HepG2 (cell line): ENCODE measurements around the gene VTN. TPM values are rescaled to one million over a fixed set of nuclear protein-coding genes. Genes with fewer than 3 reads are reported as not detected.

ENCODE experiments used
- HNRNPK ChIP-seq: fragments of 200-400 bp; formaldehyde crosslinking; IDR thresholded peaks from 2 replicates; pipeline ENCODE4 v1.6.1; 2018; ENCODE audit warnings: low read length, low read depth, moderate library complexity, mild to moderate bottlenecking; ENCODE audit not compliant: poor library complexity, severe bottlenecking
- MTA1 ChIP-seq: sonication (generic); formaldehyde crosslinking; IDR thresholded peaks from 2 replicates; pipeline ENCODE4 v1.4.0; 2020; ENCODE audit warnings: missing genetic modification reagents, mild to moderate bottlenecking, borderline replicate concordance
- MXD3 ChIP-seq: IDR thresholded peaks from 2 replicates; pipeline ENCODE4 v1.6.1; 2016; ENCODE audit warnings: mild to moderate bottlenecking, missing biosample characterization, missing genetic modification reagents
- NCOR1 ChIP-seq: fragments of 200-600 bp; sonication (generic); IDR thresholded peaks from 2 replicates; pipeline ENCODE4 v1.7.0; 2017; ENCODE audit warnings: antibody characterized with exemption, low read length, borderline replicate concordance
- RBM39 ChIP-seq: fragments of 200-400 bp; formaldehyde crosslinking; IDR thresholded peaks from one replicate; pipeline ENCODE4 v1.6.1; 2018; ENCODE audit warnings: antibody characterized with exemption, mild to moderate bottlenecking, low read depth, low read length; ENCODE audit not compliant: poor library complexity, severe bottlenecking
- RFXAP ChIP-seq: sonication (generic); formaldehyde crosslinking; IDR thresholded peaks from 2 replicates; pipeline ENCODE4 v1.4.0; 2020; ENCODE audit warnings: missing genetic modification reagents, borderline replicate concordance
- ZBTB44 ChIP-seq: sonication (generic); formaldehyde crosslinking; IDR thresholded peaks from 2 replicates; pipeline ENCODE4 v1.4.0; 2020; ENCODE audit warnings: missing genetic modification reagents
- ZNF205 ChIP-seq: IDR thresholded peaks from 2 replicates; pipeline ENCODE4 v1.6.1; 2018; ENCODE audit warnings: missing biosample characterization, missing genetic modification reagents
- ZNF3 ChIP-seq: IDR thresholded peaks from 2 replicates; pipeline ENCODE4 v1.7.0; 2017; ENCODE audit warnings: inconsistent platforms
- ZNF318 ChIP-seq: sonication (generic); formaldehyde crosslinking; IDR thresholded peaks from 2 replicates; pipeline ENCODE4 v1.4.0; 2020; ENCODE audit warnings: mild to moderate bottlenecking, missing genetic modification reagents
- polyA plus RNA-seq, 8 experiments: library from polyadenylated mRNA; depleted of rRNA in 3 of 8; stranded (reverse) in 7 of 8; unstranded in 1 of 8; fragments of >200 nt; fragmentation: Illumina TruSeq in 4 of 8; extraction: Trizol in 4 of 8; gene quantifications; 2 replicates each; pipeline versions ENCODE4 v1.2.1 to v1.2.3, GENCODE V29; 2011 to 2016; ENCODE audit warnings: low read depth in 4 of 8, missing spikeins in 1 of 8, mixed read lengths in 1 of 8; ENCODE audit not compliant: insufficient read depth in 1 of 8
- total RNA-seq, 5 experiments: library from RNA; depleted of rRNA; stranded (reverse); fragments of >200 nt; fragmentation: Illumina TruSeq; extraction: Trizol; gene quantifications; 2 replicates each; pipeline ENCODE4 v1.2.3, GENCODE V29; 2016; ENCODE audit warnings: low read depth in 1 of 5
- TF ChIP-seq, protein P1 (sequence below): sonication (generic); formaldehyde crosslinking; IDR thresholded peaks from 2 replicates; pipeline ENCODE4 v1.4.0; 2020; ENCODE audit warnings: missing genetic modification reagents

The VTN gene
- total and polyA plus RNA-seq, 2 of the 13 experiments (the other 11 are each of a cell fraction or from before 2014, with no cell fraction given): 108 to 131 TPM

GRCh38 chr17:28405632-28406472, 35.7 kb upstream of the VTN start, which contains the start of gene SLC46A1 (continued):
- TF ChIP-seq ZBTB44 (CRISPR knock-in tag) (no peak), MXD3 (CRISPR knock-in tag) (no peak; the same call in 1 of the 2 replicates), NCOR1 (no peak), HNRNPK (no peak), RBM39 (no peak), ZNF3 (no peak), MTA1 (peak; percentile 61; the same call in 1 of the 2 replicates), ZNF205 (CRISPR knock-in tag) (no peak), ZNF318 (CRISPR knock-in tag) (no peak), RFXAP (CRISPR knock-in tag) (no peak)
- TF ChIP-seq, protein P1, sequence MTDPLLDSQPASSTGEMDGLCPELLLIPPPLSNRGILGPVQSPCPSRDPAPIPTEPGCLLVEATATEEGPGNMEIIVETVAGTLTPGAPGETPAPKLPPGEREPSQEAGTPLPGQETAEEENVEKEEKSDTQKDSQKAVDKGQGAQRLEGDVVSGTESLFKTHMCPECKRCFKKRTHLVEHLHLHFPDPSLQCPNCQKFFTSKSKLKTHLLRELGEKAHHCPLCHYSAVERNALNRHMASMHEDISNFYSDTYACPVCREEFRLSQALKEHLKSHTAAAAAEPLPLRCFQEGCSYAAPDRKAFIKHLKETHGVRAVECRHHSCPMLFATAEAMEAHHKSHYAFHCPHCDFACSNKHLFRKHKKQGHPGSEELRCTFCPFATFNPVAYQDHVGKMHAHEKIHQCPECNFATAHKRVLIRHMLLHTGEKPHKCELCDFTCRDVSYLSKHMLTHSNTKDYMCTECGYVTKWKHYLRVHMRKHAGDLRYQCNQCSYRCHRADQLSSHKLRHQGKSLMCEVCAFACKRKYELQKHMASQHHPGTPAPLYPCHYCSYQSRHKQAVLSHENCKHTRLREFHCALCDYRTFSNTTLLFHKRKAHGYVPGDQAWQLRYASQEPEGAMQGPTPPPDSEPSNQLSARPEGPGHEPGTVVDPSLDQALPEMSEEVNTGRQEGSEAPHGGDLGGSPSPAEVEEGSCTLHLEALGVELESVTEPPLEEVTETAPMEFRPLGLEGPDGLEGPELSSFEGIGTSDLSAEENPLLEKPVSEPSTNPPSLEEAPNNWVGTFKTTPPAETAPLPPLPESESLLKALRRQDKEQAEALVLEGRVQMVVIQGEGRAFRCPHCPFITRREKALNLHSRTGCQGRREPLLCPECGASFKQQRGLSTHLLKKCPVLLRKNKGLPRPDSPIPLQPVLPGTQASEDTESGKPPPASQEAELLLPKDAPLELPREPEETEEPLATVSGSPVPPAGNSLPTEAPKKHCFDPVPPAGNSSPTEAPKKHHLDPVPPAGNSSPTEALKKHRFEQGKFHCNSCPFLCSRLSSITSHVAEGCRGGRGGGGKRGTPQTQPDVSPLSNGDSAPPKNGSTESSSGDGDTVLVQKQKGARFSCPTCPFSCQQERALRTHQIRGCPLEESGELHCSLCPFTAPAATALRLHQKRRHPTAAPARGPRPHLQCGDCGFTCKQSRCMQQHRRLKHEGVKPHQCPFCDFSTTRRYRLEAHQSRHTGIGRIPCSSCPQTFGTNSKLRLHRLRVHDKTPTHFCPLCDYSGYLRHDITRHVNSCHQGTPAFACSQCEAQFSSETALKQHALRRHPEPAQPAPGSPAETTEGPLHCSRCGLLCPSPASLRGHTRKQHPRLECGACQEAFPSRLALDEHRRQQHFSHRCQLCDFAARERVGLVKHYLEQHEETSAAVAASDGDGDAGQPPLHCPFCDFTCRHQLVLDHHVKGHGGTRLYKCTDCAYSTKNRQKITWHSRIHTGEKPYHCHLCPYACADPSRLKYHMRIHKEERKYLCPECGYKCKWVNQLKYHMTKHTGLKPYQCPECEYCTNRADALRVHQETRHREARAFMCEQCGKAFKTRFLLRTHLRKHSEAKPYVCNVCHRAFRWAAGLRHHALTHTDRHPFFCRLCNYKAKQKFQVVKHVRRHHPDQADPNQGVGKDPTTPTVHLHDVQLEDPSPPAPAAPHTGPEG (CRISPR knock-in tag): no peak; the same call in 1 of the 2 replicates
